Measurements from ENCODE around the gene HSPD1. TPM values are rescaled to one million over a fixed set of nuclear protein-coding genes. Genes with fewer than 3 reads are reported as not detected.

The HSPD1 gene
- total and polyA plus RNA-seq, 10 of the 15 experiments (the other 5 are each of a cell fraction or from before 2014, with no cell fraction given), result 345 to 1,169 (median 695) TPM

DNA sequence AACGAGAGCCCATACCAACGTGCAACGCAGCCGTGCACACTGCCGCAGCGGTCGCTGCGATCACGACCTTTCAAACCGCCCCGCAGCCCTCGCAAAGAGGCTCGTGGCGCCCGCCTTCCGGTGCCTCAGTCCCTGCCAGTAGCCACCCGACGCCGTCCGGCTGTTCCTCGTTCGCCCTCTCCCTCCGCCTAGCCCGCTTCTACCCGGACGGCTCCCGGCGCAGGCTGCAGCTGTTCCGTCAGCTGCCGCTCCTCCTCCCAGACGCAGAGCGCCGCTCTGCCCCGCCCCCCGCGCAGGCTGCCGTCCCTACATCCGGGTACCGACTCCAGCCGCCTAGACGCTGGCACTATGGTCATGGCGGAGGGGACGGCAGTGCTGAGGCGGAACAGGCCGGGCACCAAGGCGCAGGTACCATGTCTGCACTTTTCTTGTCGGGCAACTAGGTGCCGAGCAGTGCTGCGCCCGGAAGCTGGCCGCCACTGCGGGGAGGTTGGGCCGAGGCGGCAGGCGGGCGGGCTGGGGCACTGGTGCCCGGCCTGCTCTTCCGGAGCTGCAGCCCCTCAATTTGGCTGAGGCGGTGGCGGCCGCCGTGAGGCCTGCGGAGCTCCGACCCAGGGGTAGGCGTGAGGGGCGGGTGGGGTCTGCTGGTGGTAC is 16.2 kb upstream of the HSPD1 start, which contains the start of gene MOB4 (continued):
- no peak for TF ChIP-seq CBX3 (IDR thresholded peaks at IDR 0.05; ENCODE audit: borderline replicate concordance, low read depth)
- TF ChIP-seq SMC3 (IDR thresholded peaks at IDR 0.05; ENCODE audit: borderline replicate concordance, low read length), result peak; percentile 4; the same call in 1 of the 2 replicates
- no peak for TF ChIP-seq SMAD1 (IDR thresholded peaks at IDR 0.05; ENCODE audit: low read depth, partially characterized antibody)
- peak; percentile 46; the same call in 1 of the 3 replicates for TF ChIP-seq POU2F2 (IDR thresholded peaks at IDR 0.05; ENCODE audit: borderline replicate concordance, low read depth, low read length)
- TF ChIP-seq STAT1 (conservative IDR thresholded peaks at IDR 0.05), result peak; percentile 98
- TF ChIP-seq CHD2 (IDR thresholded peaks at IDR 0.05; ENCODE audit: borderline replicate concordance, low read depth, low read length), result peak; percentile 88
- TF ChIP-seq, protein P1, sequence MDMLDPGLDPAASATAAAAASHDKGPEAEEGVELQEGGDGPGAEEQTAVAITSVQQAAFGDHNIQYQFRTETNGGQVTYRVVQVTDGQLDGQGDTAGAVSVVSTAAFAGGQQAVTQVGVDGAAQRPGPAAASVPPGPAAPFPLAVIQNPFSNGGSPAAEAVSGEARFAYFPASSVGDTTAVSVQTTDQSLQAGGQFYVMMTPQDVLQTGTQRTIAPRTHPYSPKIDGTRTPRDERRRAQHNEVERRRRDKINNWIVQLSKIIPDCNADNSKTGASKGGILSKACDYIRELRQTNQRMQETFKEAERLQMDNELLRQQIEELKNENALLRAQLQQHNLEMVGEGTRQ (IDR thresholded peaks at IDR 0.05; ENCODE audit: borderline replicate concordance, low read depth, low read length), result no peak; the same call in 1 of the 2 replicates
- TF ChIP-seq TBL1XR1 (IDR thresholded peaks at IDR 0.05; ENCODE audit: low read depth, low read length), result peak; percentile 81; the same call in 1 of the 2 replicates
- TF ChIP-seq WRNIP1 (IDR thresholded peaks at IDR 0.05; ENCODE audit: borderline replicate concordance, low read depth, low read length), result no peak
- no peak for TF ChIP-seq MTA2 (IDR thresholded peaks at IDR 0.05; ENCODE audit: low read depth)
- no peak for TF ChIP-seq MTA3 (IDR thresholded peaks at IDR 0.05; ENCODE audit: borderline replicate concordance, low read length)
- TF ChIP-seq, protein P2, sequence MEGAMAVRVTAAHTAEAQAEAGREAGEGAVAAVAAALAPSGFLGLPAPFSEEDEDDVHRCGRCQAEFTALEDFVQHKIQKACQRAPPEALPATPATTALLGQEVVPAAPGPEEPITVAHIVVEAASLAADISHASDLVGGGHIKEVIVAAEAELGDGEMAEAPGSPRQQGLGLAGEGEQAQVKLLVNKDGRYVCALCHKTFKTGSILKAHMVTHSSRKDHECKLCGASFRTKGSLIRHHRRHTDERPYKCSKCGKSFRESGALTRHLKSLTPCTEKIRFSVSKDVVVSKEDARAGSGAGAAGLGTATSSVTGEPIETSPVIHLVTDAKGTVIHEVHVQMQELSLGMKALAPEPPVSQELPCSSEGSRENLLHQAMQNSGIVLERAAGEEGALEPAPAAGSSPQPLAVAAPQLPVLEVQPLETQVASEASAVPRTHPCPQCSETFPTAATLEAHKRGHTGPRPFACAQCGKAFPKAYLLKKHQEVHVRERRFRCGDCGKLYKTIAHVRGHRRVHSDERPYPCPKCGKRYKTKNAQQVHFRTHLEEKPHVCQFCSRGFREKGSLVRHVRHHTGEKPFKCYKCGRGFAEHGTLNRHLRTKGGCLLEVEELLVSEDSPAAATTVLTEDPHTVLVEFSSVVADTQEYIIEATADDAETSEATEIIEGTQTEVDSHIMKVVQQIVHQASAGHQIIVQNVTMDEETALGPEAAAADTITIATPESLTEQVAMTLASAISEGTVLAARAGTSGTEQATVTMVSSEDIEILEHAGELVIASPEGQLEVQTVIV (IDR thresholded peaks at IDR 0.05; ENCODE audit: borderline replicate concordance, partially characterized antibody), result peak; percentile 88
- no peak for TF ChIP-seq HDAC2 (IDR thresholded peaks at IDR 0.05)
- TF ChIP-seq, protein P3, sequence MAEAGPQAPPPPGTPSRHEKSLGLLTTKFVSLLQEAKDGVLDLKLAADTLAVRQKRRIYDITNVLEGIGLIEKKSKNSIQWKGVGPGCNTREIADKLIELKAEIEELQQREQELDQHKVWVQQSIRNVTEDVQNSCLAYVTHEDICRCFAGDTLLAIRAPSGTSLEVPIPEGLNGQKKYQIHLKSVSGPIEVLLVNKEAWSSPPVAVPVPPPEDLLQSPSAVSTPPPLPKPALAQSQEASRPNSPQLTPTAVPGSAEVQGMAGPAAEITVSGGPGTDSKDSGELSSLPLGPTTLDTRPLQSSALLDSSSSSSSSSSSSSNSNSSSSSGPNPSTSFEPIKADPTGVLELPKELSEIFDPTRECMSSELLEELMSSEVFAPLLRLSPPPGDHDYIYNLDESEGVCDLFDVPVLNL (IDR thresholded peaks at IDR 0.05; ENCODE audit: low read depth, low read length), result peak; percentile 37; the same call in 1 of the 2 replicates
- TF ChIP-seq MEF2A (IDR thresholded peaks at IDR 0.05; ENCODE audit: insufficient read depth, low read depth, low read length), result peak; percentile 69; the same call in 1 of the 2 replicates
- TF ChIP-seq, protein P4, sequence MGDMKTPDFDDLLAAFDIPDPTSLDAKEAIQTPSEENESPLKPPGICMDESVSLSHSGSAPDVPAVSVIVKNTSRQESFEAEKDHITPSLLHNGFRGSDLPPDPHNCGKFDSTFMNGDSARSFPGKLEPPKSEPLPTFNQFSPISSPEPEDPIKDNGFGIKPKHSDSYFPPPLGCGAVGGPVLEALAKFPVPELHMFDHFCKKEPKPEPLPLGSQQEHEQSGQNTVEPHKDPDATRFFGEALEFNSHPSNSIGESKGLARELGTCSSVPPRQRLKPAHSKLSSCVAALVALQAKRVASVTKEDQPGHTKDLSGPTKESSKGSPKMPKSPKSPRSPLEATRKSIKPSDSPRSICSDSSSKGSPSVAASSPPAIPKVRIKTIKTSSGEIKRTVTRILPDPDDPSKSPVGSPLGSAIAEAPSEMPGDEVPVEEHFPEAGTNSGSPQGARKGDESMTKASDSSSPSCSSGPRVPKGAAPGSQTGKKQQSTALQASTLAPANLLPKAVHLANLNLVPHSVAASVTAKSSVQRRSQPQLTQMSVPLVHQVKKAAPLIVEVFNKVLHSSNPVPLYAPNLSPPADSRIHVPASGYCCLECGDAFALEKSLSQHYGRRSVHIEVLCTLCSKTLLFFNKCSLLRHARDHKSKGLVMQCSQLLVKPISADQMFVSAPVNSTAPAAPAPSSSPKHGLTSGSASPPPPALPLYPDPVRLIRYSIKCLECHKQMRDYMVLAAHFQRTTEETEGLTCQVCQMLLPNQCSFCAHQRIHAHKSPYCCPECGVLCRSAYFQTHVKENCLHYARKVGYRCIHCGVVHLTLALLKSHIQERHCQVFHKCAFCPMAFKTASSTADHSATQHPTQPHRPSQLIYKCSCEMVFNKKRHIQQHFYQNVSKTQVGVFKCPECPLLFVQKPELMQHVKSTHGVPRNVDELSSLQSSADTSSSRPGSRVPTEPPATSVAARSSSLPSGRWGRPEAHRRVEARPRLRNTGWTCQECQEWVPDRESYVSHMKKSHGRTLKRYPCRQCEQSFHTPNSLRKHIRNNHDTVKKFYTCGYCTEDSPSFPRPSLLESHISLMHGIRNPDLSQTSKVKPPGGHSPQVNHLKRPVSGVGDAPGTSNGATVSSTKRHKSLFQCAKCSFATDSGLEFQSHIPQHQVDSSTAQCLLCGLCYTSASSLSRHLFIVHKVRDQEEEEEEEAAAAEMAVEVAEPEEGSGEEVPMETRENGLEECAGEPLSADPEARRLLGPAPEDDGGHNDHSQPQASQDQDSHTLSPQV (IDR thresholded peaks at IDR 0.05), result no peak
- TF ChIP-seq JUNB (IDR thresholded peaks at IDR 0.05), result no peak
- TF ChIP-seq BMI1 (IDR thresholded peaks at IDR 0.05; ENCODE audit: borderline replicate concordance), result no peak
- peak; percentile 87 for TF ChIP-seq TAF1 (IDR thresholded peaks at IDR 0.05; ENCODE audit: borderline replicate concordance, low read depth, low read length)
- peak; percentile 91 for TF ChIP-seq RELA (IDR thresholded peaks at IDR 0.05; ENCODE audit: borderline replicate concordance, partially characterized antibody)
